Measurements from ENCODE around the gene PDCD6IP. TPM values are rescaled to one million over a fixed set of nuclear protein-coding genes. Genes with fewer than 3 reads are reported as not detected.
"Not testable (repeated sequence)": the region's sequence is repeated elsewhere in the genome, so short reads cannot be mapped to it uniquely, and the experiment has no call there.

PDCD6IP gene
- total and polyA plus RNA-seq, 3 donors from 2014 or later: 160 to 378 (median 305) TPM

DNA sequence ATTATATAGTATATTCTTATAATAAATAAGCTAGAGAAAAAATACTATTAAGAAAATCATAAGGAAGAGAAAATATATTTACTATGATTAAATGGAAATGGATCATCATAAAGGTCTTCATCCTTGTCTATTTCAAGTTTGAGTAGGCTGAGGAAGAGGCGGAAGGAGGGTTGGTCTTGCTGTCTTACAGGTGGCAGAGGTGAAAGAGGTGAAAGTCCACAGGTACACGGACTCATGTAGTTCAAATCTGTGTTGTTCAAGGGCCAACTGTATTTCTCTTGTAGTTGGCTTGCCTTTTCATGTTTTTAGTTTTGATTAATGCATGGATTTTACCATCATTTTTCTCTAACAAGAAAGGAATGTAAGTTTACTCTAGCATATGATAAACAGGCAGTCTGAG lies 41.7 kb downstream of the PDCD6IP start:
- no peak overlapping the region for H3K27ac ChIP-seq
- TF ChIP-seq, protein P1, sequence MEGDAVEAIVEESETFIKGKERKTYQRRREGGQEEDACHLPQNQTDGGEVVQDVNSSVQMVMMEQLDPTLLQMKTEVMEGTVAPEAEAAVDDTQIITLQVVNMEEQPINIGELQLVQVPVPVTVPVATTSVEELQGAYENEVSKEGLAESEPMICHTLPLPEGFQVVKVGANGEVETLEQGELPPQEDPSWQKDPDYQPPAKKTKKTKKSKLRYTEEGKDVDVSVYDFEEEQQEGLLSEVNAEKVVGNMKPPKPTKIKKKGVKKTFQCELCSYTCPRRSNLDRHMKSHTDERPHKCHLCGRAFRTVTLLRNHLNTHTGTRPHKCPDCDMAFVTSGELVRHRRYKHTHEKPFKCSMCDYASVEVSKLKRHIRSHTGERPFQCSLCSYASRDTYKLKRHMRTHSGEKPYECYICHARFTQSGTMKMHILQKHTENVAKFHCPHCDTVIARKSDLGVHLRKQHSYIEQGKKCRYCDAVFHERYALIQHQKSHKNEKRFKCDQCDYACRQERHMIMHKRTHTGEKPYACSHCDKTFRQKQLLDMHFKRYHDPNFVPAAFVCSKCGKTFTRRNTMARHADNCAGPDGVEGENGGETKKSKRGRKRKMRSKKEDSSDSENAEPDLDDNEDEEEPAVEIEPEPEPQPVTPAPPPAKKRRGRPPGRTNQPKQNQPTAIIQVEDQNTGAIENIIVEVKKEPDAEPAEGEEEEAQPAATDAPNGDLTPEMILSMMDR (IDR thresholded peaks at IDR 0.05): no peak
- TF ChIP-seq POLR2A (IDR thresholded peaks at IDR 0.05): no peak
- WGBS, 2 donors: 81 to 91% methylated on average over 2 of the region's 2 CpGs
- peaks cover 3% of the 10 kb centered on the region for H3K4me1 ChIP-seq
- DNase-seq: no peak
- intact Hi-C loops (cut with DNase I; ENCODE audit: low total_unique reads): no loop called here
- no peaks in the 10 kb centered on the region for H3K27me3 ChIP-seq
- H3K36me3 ChIP-seq (ENCODE audit: low read depth, missing control alignments): no peaks in the 10 kb centered on the region
- no peaks in the 10 kb centered on the region for H3K9me3 ChIP-seq
- H3K4me3 ChIP-seq: no peak overlapping the region

DNA sequence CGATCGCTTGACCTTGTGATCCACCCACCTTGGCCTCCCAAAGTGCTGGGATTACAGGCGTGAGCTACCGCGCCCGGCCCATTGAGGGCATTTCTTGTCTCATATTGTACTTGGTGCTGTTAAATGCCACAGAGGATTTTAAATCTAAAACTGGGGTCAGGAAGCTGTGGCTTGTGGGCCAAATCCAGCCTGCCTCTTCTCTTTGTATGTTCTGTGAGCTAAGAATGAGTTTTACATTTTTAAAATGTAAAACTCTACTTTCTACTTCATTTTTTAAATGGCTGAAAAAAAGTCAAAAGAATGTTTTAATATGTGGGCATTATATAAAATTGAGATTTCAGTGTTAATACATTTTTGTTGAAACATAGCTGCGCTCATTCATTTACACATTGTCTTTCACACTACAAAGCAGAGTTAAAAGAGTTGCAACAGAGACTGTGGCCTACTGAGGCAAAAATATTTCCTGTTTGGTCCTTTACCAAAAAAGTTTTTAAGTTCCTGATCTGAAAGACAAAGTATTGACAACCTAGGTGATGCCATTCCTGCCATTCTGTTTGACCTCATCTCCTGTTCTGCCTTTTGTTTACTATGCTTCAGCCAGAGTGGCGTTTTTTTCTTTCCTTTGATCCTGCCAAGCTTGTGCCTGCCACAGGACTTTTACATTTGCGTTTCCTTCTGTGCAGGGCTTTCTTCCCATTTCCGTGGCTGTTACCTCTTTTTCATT lies 50.4 kb downstream of the PDCD6IP start:
- no peak for DNase-seq
- no peaks in the 10 kb centered on the region for H3K36me3 ChIP-seq (ENCODE audit: low read depth, missing control alignments)
- H3K27me3 ChIP-seq: no peaks in the 10 kb centered on the region
- 87 to 92% methylated on average over 10 of the region's 10 CpGs for WGBS, 2 donors
- no peaks in the 10 kb centered on the region for H3K4me1 ChIP-seq
- H3K9me3 ChIP-seq: no peaks in the 10 kb centered on the region
- TF ChIP-seq POLR2A (IDR thresholded peaks at IDR 0.05): no peak
- TF ChIP-seq, protein P1 (IDR thresholded peaks at IDR 0.05): no peak
- no peak overlapping the region for H3K27ac ChIP-seq
- H3K4me3 ChIP-seq: no peak overlapping the region
- intact Hi-C loops (cut with DNase I; ENCODE audit: low total_unique reads): no loop called here

DNA sequence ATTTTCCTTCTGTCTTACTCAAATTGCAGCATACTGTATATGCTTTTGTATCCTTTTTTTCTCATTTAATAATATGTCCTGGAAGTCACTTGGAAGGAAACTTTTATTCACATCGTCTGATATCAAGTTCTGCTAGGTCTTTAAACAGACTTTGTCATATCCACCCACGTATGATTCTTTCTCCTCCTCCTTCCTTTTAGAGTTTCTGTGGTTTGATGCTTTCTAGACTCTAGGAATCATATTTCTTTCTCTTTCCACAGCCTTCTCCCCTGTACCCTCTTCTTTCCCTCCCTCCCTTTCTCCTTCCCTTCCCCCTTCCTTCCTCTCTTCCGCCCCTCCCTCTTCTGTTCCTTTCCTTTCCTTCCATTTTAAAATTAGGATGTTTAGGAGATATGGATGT lies 52.2 kb downstream of the PDCD6IP start:
- H3K27me3 ChIP-seq; H3K4me1 ChIP-seq; H3K36me3 ChIP-seq (ENCODE audit: low read depth, missing control alignments); DNase-seq; H3K27ac ChIP-seq; H3K4me3 ChIP-seq; intact Hi-C loops (cut with DNase I; ENCODE audit: low total_unique reads); H3K9me3 ChIP-seq: not testable (repeated sequence)
- 75 to 80% methylated on average over 3 of the region's 3 CpGs for WGBS, 2 donors

DNA sequence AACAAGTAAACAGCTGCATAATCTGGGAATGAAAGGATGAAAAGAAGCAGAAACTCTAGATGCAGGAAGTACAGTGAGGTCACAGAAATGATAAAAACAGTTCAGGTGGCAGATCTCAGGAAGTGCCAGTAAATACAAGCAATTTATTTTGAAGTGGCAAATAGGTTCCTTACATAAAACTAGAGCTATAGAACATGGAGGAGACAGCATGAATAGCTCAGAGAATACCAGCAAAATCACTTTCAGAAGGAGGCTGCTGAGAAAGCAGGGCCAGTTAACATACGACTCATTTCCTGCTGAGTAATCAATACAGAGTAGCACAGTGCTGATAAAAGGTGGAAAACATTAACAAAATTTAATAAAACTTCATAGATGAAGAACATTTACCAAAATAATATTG lies 57.0 kb downstream of the PDCD6IP start:
- intact Hi-C loops (cut with DNase I; ENCODE audit: low total_unique reads); H3K4me1 ChIP-seq; DNase-seq; H3K4me3 ChIP-seq; H3K27ac ChIP-seq; H3K36me3 ChIP-seq (ENCODE audit: low read depth, missing control alignments); H3K9me3 ChIP-seq; H3K27me3 ChIP-seq: not testable (repeated sequence)
- 50 to 60% methylated on average over 1 of the region's 1 CpG for WGBS, 2 donors

DNA sequence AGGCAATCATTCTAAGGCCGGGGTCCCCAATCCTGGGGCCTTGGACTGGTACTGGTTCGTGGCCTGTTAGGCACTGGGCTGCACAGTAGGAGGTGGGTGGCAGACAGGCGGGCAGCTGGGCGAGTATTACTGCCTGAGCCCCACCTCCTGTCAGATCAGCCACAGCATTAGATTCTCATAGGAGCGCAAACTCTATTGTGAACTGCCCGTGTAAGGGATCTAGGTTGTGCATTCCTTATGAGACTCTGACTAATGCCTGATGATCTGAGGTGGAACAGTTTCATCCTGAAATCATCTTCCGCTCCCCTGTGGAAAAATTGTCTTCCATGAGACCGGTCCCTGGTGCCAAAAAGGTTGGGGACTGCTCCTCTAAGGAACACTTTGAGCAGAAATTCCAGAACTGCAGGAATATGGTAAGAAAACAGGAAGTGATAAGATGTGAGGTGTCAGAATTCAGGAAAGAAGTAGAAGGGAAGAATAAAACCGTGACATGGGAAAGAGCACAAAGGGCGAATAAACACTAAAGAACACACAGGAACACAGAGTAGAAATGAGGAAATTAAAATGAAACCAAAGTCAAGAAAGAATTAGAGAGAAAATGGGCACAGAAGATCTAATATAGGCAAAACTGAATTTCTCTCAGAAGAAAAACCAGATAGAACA lies 57.6 kb downstream of the PDCD6IP start:
- DNase-seq: no peak
- Histone ChIP-seq H3K9me3 (no peaks in the 10 kb centered on the region), H3K27me3 (no peaks in the 10 kb centered on the region), H3K27ac (no peak overlapping the region), H3K4me1 (no peaks in the 10 kb centered on the region), H3K4me3 (no peak overlapping the region), H3K36me3 (ENCODE audit: low read depth, missing control alignments) (no peaks in the 10 kb centered on the region)
- 78 to 93% methylated on average over 9 to 10 of the region's 10 CpGs for WGBS, 2 donors
- no peak for TF ChIP-seq POLR2A (IDR thresholded peaks at IDR 0.05)
- TF ChIP-seq, protein P1 (IDR thresholded peaks at IDR 0.05): no peak
- intact Hi-C loops (cut with DNase I; ENCODE audit: low total_unique reads): no loop called here

DNA sequence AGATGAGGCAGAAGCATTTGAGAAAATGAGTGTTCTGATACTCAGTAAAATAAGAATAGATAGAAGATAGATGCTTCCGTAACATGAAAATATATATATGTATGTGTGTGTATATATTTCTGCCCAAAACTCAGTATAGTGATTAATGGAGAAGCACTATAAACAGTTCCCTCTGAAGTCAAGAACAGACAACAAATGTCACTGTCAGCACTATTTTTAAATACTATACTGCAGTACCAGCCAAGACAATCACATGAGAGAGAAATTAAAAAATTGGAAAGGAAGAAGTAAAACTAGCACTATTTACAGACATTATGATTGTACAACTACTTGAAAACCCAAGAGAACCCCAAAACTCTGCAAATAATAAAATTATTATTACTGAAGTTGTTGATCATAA lies 59.3 kb downstream of the PDCD6IP start:
- DNase-seq; H3K27ac ChIP-seq; H3K4me3 ChIP-seq; intact Hi-C loops (cut with DNase I; ENCODE audit: low total_unique reads); H3K27me3 ChIP-seq; H3K4me1 ChIP-seq; H3K36me3 ChIP-seq (ENCODE audit: low read depth, missing control alignments); H3K9me3 ChIP-seq: not testable (repeated sequence)
- WGBS, 2 donors: 89 to 100% methylated on average over 1 of the region's 1 CpG

All from testis (tissue), 3 donors.